HepG2 (cell line): ENCODE data around the gene GLB1L. TPM values are rescaled to one million over a fixed set of nuclear protein-coding genes. Genes with fewer than 3 reads are reported as not detected.

Experiments
- CREB1 ChIP-seq, 2 experiments: fragments of 450-650 bp in 1 of 2; IDR thresholded peaks; 2 replicates each; pipeline ENCODE4 v1.6.1; 2016 to 2017; ENCODE audit warnings: control low read depth in 1 of 2, mild to moderate bottlenecking in 1 of 2, missing compliant biosample characterization in 1 of 2, missing genetic modification characterization in 1 of 2
- DMAP1 ChIP-seq: IDR thresholded peaks from 2 replicates; pipeline ENCODE4 v1.6.1; 2016
- GABPB1 ChIP-seq: IDR thresholded peaks from 2 replicates; pipeline ENCODE4 v1.6.1; 2016; ENCODE audit warnings: mild to moderate bottlenecking, missing genetic modification reagents, moderate library complexity, missing compliant biosample characterization
- GATAD1 ChIP-seq: IDR thresholded peaks from 2 replicates; pipeline ENCODE4 v1.6.1; 2016; ENCODE audit warnings: missing genetic modification reagents, missing compliant biosample characterization
- ISL2 ChIP-seq: sonication (generic); formaldehyde crosslinking; IDR thresholded peaks from 2 replicates; pipeline ENCODE4 v1.5.0; 2020; ENCODE audit warnings: missing genetic modification reagents
- NR1H2 ChIP-seq: sonication (generic); formaldehyde crosslinking; IDR thresholded peaks from 2 replicates; pipeline ENCODE4 v1.8.1; 2022; ENCODE audit warnings: low read depth, missing genetic modification reagents, borderline replicate concordance
- PHF21A ChIP-seq: sonication (generic); formaldehyde crosslinking; IDR thresholded peaks from 2 replicates; pipeline ENCODE4 v1.5.0; 2020; ENCODE audit warnings: mild to moderate bottlenecking, missing genetic modification reagents
- SPEN ChIP-seq: sonication (generic); formaldehyde crosslinking; IDR thresholded peaks from 2 replicates; pipeline ENCODE4 v1.5.1; 2020; ENCODE audit warnings: low read depth, mild to moderate bottlenecking, missing genetic modification reagents
- ZBTB7A ChIP-seq: sonication (generic); formaldehyde crosslinking; IDR thresholded peaks from 2 replicates; pipeline ENCODE4 v1.8.0; 2022; ENCODE audit warnings: mild to moderate bottlenecking, missing genetic modification reagents
- ZNF235 ChIP-seq: sonication (generic); formaldehyde crosslinking; IDR thresholded peaks from 2 replicates; pipeline ENCODE4 v1.8.1; 2023; ENCODE audit warnings: mild to moderate bottlenecking, missing genetic modification reagents, borderline replicate concordance
- ZNF24 ChIP-seq: fragments of 450-650 bp; IDR thresholded peaks from 2 replicates; pipeline ENCODE4 v1.6.1; 2017; ENCODE audit warnings: antibody characterized with exemption, mild to moderate bottlenecking
- ZNF264 ChIP-seq: sonication (generic); formaldehyde crosslinking; IDR thresholded peaks from 2 replicates; pipeline ENCODE4 v1.4.0; 2020; ENCODE audit warnings: missing genetic modification reagents
- ZNF567 ChIP-seq: sonication (generic); formaldehyde crosslinking; IDR thresholded peaks from 2 replicates; pipeline ENCODE4 v1.8.1; 2023; ENCODE audit warnings: mild to moderate bottlenecking, missing genetic modification reagents, borderline replicate concordance
- ZNF670 ChIP-seq: sonication (generic); formaldehyde crosslinking; IDR thresholded peaks from 2 replicates; pipeline ENCODE4 v1.8.0; 2022; ENCODE audit warnings: mild to moderate bottlenecking, missing genetic modification reagents, borderline replicate concordance
- polyA plus RNA-seq, 8 experiments: library from polyadenylated mRNA; depleted of rRNA in 3 of 8; stranded (reverse) in 7 of 8; unstranded in 1 of 8; fragments of >200 nt; fragmentation: Illumina TruSeq in 4 of 8; extraction: Trizol in 4 of 8; gene quantifications; 2 replicates each; pipeline versions ENCODE4 v1.2.1 to v1.2.3, GENCODE V29; 2011 to 2016; ENCODE audit warnings: low read depth in 4 of 8, missing spikeins in 1 of 8, mixed read lengths in 1 of 8; ENCODE audit not compliant: insufficient read depth in 1 of 8
- total RNA-seq, 5 experiments: library from RNA; depleted of rRNA; stranded (reverse); fragments of >200 nt; fragmentation: Illumina TruSeq; extraction: Trizol; gene quantifications; 2 replicates each; pipeline ENCODE4 v1.2.3, GENCODE V29; 2016; ENCODE audit warnings: low read depth in 1 of 5
- TF ChIP-seq, protein P1 (sequence below): IDR thresholded peaks from 2 replicates; pipeline ENCODE4 v1.6.1; 2016; ENCODE audit warnings: mild to moderate bottlenecking
- TF ChIP-seq, protein P2 (sequence below): sonication (generic); formaldehyde crosslinking; IDR thresholded peaks from 2 replicates; pipeline ENCODE4 v1.5.0; 2020; ENCODE audit warnings: missing genetic modification reagents
- TF ChIP-seq, protein P3 (sequence below): sonication (generic); formaldehyde crosslinking; IDR thresholded peaks from 2 replicates; pipeline ENCODE4 v1.4.0; 2020; ENCODE audit warnings: mild to moderate bottlenecking, missing genetic modification reagents, borderline replicate concordance
- TF ChIP-seq, protein P4 (sequence below): sonication (generic); formaldehyde crosslinking; IDR thresholded peaks from 2 replicates; pipeline ENCODE4 v1.4.0; 2020; ENCODE audit warnings: missing genetic modification reagents
- TF ChIP-seq, protein P5 (sequence below): sonication (generic); IDR thresholded peaks from 2 replicates; pipeline ENCODE4 v1.6.1; 2016; ENCODE audit warnings: low read depth, borderline replicate concordance

Gene GLB1L
- total and polyA plus RNA-seq, 2 of the 13 experiments (the other 11 are each of a cell fraction or from before 2014, with no cell fraction given) = 6.8 to 7.3 TPM

DNA sequence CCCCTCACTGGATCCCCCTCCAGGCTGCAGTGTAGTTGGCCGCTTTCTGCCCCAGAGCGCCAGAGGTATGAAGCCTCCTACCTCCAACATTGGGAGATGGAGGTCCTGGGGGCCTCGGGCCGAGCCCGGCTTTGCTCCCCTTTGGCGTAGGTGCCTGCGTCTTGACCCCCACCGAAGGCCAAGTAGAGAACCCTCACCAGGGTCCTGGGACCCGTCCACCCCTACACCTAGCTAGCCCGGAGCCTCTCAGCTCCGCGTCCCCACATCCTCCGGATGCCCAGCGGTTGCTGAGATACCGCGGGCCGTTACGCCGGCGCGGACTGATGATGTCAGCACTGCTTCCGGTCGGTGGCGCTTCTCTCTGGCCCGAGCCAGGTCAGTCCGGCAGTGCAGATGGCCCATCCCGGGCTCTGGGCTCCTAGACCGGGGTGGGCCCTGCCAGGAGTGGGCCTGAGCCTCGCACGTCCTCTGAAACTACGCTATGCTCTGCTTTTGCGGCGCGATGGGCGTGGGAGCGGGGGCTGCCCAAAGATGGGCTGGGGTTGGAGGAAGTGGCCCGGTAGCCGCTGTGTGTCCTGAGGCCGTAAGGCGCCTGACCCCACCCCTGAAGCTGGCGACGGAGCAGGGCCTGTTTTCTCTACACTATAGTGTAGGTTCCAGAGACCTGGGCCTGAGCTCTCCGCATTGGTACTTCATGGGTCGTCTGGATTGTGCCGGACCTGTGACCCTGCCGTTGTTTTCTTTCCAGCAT lies at the start of gene GLB1L, which contains the start of gene STK16 (continued):
- TF ChIP-seq ZNF24 (no peak), ZBTB7A (CRISPR knock-in tag) (peak; percentile 22; the same call in 1 of the 2 replicates), NR1H2 (CRISPR knock-in tag) (no peak; the same call in 1 of the 2 replicates), CREB1 (IDR thresholded peaks at IDR 0.05) (peak; percentile 97), CREB1 (CRISPR knock-in tag; IDR thresholded peaks at IDR 0.05) (peak; percentile 100), ZNF264 (peak; percentile 89), PHF21A (CRISPR knock-in tag) (peak; percentile 93), DMAP1 (CRISPR knock-in tag) (peak; percentile 96), SPEN (CRISPR knock-in tag) (peak; percentile 97), ZNF567 (CRISPR knock-in tag) (peak; percentile 93), ISL2 (CRISPR knock-in tag) (peak; percentile 84), ZNF670 (peak; percentile 97), ZNF235 (peak; percentile 90; the same call in 1 of the 2 replicates), GATAD1 (CRISPR knock-in tag) (peak; percentile 99), GABPB1 (CRISPR knock-in tag) (peak; percentile 100)
- TF ChIP-seq, protein P1, sequence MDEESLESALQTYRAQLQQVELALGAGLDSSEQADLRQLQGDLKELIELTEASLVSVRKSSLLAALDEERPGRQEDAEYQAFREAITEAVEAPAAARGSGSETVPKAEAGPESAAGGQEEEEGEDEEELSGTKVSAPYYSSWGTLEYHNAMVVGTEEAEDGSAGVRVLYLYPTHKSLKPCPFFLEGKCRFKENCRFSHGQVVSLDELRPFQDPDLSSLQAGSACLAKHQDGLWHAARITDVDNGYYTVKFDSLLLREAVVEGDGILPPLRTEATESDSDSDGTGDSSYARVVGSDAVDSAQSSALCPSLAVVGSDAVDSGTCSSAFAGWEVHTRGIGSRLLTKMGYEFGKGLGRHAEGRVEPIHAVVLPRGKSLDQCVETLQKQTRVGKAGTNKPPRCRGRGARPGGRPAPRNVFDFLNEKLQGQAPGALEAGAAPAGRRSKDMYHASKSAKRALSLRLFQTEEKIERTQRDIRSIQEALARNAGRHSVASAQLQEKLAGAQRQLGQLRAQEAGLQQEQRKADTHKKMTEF = peak; percentile 95
- TF ChIP-seq, protein P2, sequence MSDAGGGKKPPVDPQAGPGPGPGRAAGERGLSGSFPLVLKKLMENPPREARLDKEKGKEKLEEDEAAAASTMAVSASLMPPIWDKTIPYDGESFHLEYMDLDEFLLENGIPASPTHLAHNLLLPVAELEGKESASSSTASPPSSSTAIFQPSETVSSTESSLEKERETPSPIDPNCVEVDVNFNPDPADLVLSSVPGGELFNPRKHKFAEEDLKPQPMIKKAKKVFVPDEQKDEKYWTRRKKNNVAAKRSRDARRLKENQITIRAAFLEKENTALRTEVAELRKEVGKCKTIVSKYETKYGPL (CRISPR knock-in tag) = 0 out of 2 replicates have a peak, but pooled peaks have one; percentile 54
- TF ChIP-seq, protein P3, sequence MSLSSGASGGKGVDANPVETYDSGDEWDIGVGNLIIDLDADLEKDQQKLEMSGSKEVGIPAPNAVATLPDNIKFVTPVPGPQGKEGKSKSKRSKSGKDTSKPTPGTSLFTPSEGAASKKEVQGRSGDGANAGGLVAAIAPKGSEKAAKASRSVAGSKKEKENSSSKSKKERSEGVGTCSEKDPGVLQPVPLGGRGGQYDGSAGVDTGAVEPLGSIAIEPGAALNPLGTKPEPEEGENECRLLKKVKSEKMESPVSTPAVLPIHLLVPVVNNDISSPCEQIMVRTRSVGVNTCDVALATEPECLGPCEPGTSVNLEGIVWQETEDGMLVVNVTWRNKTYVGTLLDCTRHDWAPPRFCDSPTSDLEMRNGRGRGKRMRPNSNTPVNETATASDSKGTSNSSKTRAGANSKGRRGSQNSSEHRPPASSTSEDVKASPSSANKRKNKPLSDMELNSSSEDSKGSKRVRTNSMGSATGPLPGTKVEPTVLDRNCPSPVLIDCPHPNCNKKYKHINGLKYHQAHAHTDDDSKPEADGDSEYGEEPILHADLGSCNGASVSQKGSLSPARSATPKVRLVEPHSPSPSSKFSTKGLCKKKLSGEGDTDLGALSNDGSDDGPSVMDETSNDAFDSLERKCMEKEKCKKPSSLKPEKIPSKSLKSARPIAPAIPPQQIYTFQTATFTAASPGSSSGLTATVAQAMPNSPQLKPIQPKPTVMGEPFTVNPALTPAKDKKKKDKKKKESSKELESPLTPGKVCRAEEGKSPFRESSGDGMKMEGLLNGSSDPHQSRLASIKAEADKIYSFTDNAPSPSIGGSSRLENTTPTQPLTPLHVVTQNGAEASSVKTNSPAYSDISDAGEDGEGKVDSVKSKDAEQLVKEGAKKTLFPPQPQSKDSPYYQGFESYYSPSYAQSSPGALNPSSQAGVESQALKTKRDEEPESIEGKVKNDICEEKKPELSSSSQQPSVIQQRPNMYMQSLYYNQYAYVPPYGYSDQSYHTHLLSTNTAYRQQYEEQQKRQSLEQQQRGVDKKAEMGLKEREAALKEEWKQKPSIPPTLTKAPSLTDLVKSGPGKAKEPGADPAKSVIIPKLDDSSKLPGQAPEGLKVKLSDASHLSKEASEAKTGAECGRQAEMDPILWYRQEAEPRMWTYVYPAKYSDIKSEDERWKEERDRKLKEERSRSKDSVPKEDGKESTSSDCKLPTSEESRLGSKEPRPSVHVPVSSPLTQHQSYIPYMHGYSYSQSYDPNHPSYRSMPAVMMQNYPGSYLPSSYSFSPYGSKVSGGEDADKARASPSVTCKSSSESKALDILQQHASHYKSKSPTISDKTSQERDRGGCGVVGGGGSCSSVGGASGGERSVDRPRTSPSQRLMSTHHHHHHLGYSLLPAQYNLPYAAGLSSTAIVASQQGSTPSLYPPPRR = peak; percentile 77
- TF ChIP-seq, protein P4, sequence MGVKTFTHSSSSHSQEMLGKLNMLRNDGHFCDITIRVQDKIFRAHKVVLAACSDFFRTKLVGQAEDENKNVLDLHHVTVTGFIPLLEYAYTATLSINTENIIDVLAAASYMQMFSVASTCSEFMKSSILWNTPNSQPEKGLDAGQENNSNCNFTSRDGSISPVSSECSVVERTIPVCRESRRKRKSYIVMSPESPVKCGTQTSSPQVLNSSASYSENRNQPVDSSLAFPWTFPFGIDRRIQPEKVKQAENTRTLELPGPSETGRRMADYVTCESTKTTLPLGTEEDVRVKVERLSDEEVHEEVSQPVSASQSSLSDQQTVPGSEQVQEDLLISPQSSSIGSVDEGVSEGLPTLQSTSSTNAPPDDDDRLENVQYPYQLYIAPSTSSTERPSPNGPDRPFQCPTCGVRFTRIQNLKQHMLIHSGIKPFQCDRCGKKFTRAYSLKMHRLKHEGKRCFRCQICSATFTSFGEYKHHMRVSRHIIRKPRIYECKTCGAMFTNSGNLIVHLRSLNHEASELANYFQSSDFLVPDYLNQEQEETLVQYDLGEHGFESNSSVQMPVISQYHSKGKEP (CRISPR knock-in tag) = peak; percentile 85
- TF ChIP-seq, protein P5, sequence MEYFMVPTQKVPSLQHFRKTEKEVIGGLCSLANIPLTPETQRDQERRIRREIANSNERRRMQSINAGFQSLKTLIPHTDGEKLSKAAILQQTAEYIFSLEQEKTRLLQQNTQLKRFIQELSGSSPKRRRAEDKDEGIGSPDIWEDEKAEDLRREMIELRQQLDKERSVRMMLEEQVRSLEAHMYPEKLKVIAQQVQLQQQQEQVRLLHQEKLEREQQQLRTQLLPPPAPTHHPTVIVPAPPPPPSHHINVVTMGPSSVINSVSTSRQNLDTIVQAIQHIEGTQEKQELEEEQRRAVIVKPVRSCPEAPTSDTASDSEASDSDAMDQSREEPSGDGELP = no peak
